ENCODE data around the gene CYP46A1.

Gene CYP46A1

GRCh38 chr14:99676657-99677056 lies 7.4 kb upstream of the CYP46A1 start:
- Histone ChIP-seq H3K27ac (ENCODE audit: low read length) (no peak overlapping the region), H3K36me3 (ENCODE audit: control insufficient read depth, low read depth, low read length) (no peaks in the 10 kb centered on the region), H3K4me3 (ENCODE audit: low read length) (no peak overlapping the region), H3K9me3 (ENCODE audit: control insufficient read depth, low read depth, low read length) (peaks cover 11% of the 10 kb centered on the region), H3K4me1 (ENCODE audit: control insufficient read depth, low read depth, low read length) (peaks cover 15% of the 10 kb centered on the region), H3K27me3 (ENCODE audit: control insufficient read depth, insufficient read depth, low read length) (no peaks in the 10 kb centered on the region), H3K9ac (ENCODE audit: low read length) (no peak overlapping the region)

- no peak overlapping the region for H3K9ac ChIP-seq (ENCODE audit: low read length)
These were observed 6.6 kb upstream of the CYP46A1 start for GRCh38 chr14:99677231-99678140.

GRCh38 chr14:99678198-99678597 lies 5.9 kb upstream of the CYP46A1 start:
- no peak overlapping the region for H3K9ac ChIP-seq (ENCODE audit: low read length)
- H3K27ac ChIP-seq (ENCODE audit: low read length) = no peak overlapping the region
- no peak overlapping the region for H3K4me3 ChIP-seq (ENCODE audit: low read length)
- peaks cover 11% of the 10 kb centered on the region for H3K9me3 ChIP-seq (ENCODE audit: control insufficient read depth, low read depth, low read length)
- H3K4me1 ChIP-seq (ENCODE audit: control insufficient read depth, low read depth, low read length) = peaks cover 3% of the 10 kb centered on the region
- H3K36me3 ChIP-seq (ENCODE audit: control insufficient read depth, low read depth, low read length) = no peaks in the 10 kb centered on the region
- no peaks in the 10 kb centered on the region for H3K27me3 ChIP-seq (ENCODE audit: control insufficient read depth, insufficient read depth, low read length)

More at GRCh38 chr14:99677231-99678140, 6.6 kb upstream of the CYP46A1 start:
- Histone ChIP-seq H3K9me3 (ENCODE audit: control insufficient read depth, low read depth, low read length) (peaks cover 11% of the 10 kb centered on the region), H3K4me3 (ENCODE audit: low read length) (no peak overlapping the region), H3K27ac (ENCODE audit: low read length) (no peak overlapping the region), H3K4me1 (ENCODE audit: control insufficient read depth, low read depth, low read length) (peaks cover 7% of the 10 kb centered on the region), H3K36me3 (ENCODE audit: control insufficient read depth, low read depth, low read length) (no peaks in the 10 kb centered on the region), H3K27me3 (ENCODE audit: control insufficient read depth, insufficient read depth, low read length) (no peaks in the 10 kb centered on the region)

GRCh38 chr14:99679111-99679510 lies 5.0 kb upstream of the CYP46A1 start:
- no peak overlapping the region for H3K4me3 ChIP-seq (ENCODE audit: low read length)
- H3K36me3 ChIP-seq (ENCODE audit: control insufficient read depth, low read depth, low read length) = no peaks in the 10 kb centered on the region
- H3K4me1 ChIP-seq (ENCODE audit: control insufficient read depth, low read depth, low read length) = peaks cover 3% of the 10 kb centered on the region
- peaks cover 11% of the 10 kb centered on the region for H3K9me3 ChIP-seq (ENCODE audit: control insufficient read depth, low read depth, low read length)
- no peak overlapping the region for H3K9ac ChIP-seq (ENCODE audit: low read length)
- H3K27ac ChIP-seq (ENCODE audit: low read length) = no peak overlapping the region
- H3K27me3 ChIP-seq (ENCODE audit: control insufficient read depth, insufficient read depth, low read length) = no peaks in the 10 kb centered on the region

GRCh38 chr14:99679543-99679942 lies 4.6 kb upstream of the CYP46A1 start:
- Histone ChIP-seq H3K27ac (ENCODE audit: low read length) (no peak overlapping the region), H3K9ac (ENCODE audit: low read length) (no peak overlapping the region), H3K9me3 (ENCODE audit: control insufficient read depth, low read depth, low read length) (peaks cover 11% of the 10 kb centered on the region), H3K4me3 (ENCODE audit: low read length) (no peak overlapping the region), H3K27me3 (ENCODE audit: control insufficient read depth, insufficient read depth, low read length) (no peaks in the 10 kb centered on the region), H3K4me1 (ENCODE audit: control insufficient read depth, low read depth, low read length) (peaks cover 3% of the 10 kb centered on the region), H3K36me3 (ENCODE audit: control insufficient read depth, low read depth, low read length) (no peaks in the 10 kb centered on the region)

GRCh38 chr14:99679996-99680395 lies 4.1 kb upstream of the CYP46A1 start:
- H3K27ac ChIP-seq (ENCODE audit: low read length) = no peak overlapping the region

GRCh38 chr14:99681101-99681831 lies 2.8 kb upstream of the CYP46A1 start:
- Histone ChIP-seq H3K4me1 (ENCODE audit: control insufficient read depth, low read depth, low read length) (peaks cover 3% of the 10 kb centered on the region), H3K36me3 (ENCODE audit: control insufficient read depth, low read depth, low read length) (no peaks in the 10 kb centered on the region), H3K4me3 (ENCODE audit: low read length) (no peak overlapping the region), H3K9me3 (ENCODE audit: control insufficient read depth, low read depth, low read length) (peaks cover 11% of the 10 kb centered on the region), H3K27me3 (ENCODE audit: control insufficient read depth, insufficient read depth, low read length) (no peaks in the 10 kb centered on the region), H3K9ac (ENCODE audit: low read length) (no peak overlapping the region), H3K27ac (ENCODE audit: low read length) (no peak overlapping the region)

More at GRCh38 chr14:99679996-99680395, 4.1 kb upstream of the CYP46A1 start:
- Histone ChIP-seq H3K4me1 (ENCODE audit: control insufficient read depth, low read depth, low read length) (peaks cover 3% of the 10 kb centered on the region), H3K36me3 (ENCODE audit: control insufficient read depth, low read depth, low read length) (no peaks in the 10 kb centered on the region), H3K27me3 (ENCODE audit: control insufficient read depth, insufficient read depth, low read length) (no peaks in the 10 kb centered on the region), H3K4me3 (ENCODE audit: low read length) (no peak overlapping the region), H3K9me3 (ENCODE audit: control insufficient read depth, low read depth, low read length) (peaks cover 11% of the 10 kb centered on the region), H3K9ac (ENCODE audit: low read length) (no peak overlapping the region)

- Histone ChIP-seq H3K9me3 (ENCODE audit: control insufficient read depth, low read depth, low read length) (peaks cover 11% of the 10 kb centered on the region), H3K27ac (ENCODE audit: low read length) (no peak overlapping the region), H3K4me1 (ENCODE audit: control insufficient read depth, low read depth, low read length) (peaks cover 3% of the 10 kb centered on the region), H3K9ac (ENCODE audit: low read length) (no peak overlapping the region), H3K27me3 (ENCODE audit: control insufficient read depth, insufficient read depth, low read length) (no peaks in the 10 kb centered on the region), H3K36me3 (ENCODE audit: control insufficient read depth, low read depth, low read length) (no peaks in the 10 kb centered on the region), H3K4me3 (ENCODE audit: low read length) (no peak overlapping the region)
These were observed 2.3 kb upstream of the CYP46A1 start for GRCh38 chr14:99681832-99682148.

GRCh38 chr14:99682809-99683618 lies 1.1 kb upstream of the CYP46A1 start:
- Histone ChIP-seq H3K9ac (ENCODE audit: low read length) (peak overlapping the region; percentile 63), H3K36me3 (ENCODE audit: control insufficient read depth, low read depth, low read length) (no peaks in the 10 kb centered on the region), H3K4me3 (ENCODE audit: low read length) (peak overlapping the region; percentile 77), H3K27ac (ENCODE audit: low read length) (no peak overlapping the region), H3K4me1 (ENCODE audit: control insufficient read depth, low read depth, low read length) (peaks cover 3% of the 10 kb centered on the region), H3K9me3 (ENCODE audit: control insufficient read depth, low read depth, low read length) (peaks cover 10% of the 10 kb centered on the region), H3K27me3 (ENCODE audit: control insufficient read depth, insufficient read depth, low read length) (no peaks in the 10 kb centered on the region)

GRCh38 chr14:99684410-99684934 lies 374 bp downstream of the CYP46A1 start:
- Histone ChIP-seq H3K36me3 (ENCODE audit: control insufficient read depth, low read depth, low read length) (no peaks in the 10 kb centered on the region), H3K27me3 (ENCODE audit: control insufficient read depth, insufficient read depth, low read length) (no peaks in the 10 kb centered on the region), H3K9ac (ENCODE audit: low read length) (peak overlapping the region; percentile 17), H3K9me3 (ENCODE audit: control insufficient read depth, low read depth, low read length) (no peaks in the 10 kb centered on the region), H3K4me1 (ENCODE audit: control insufficient read depth, low read depth, low read length) (peaks cover 3% of the 10 kb centered on the region), H3K4me3 (ENCODE audit: low read length) (peak overlapping the region; percentile 59), H3K27ac (ENCODE audit: low read length) (no peak overlapping the region)

- H3K4me3 ChIP-seq (ENCODE audit: low read length) = no peak overlapping the region
- H3K9me3 ChIP-seq (ENCODE audit: control insufficient read depth, low read depth, low read length) = no peaks in the 10 kb centered on the region
- H3K27ac ChIP-seq (ENCODE audit: low read length) = no peak overlapping the region
- H3K27me3 ChIP-seq (ENCODE audit: control insufficient read depth, insufficient read depth, low read length) = no peaks in the 10 kb centered on the region
- no peaks in the 10 kb centered on the region for H3K36me3 ChIP-seq (ENCODE audit: control insufficient read depth, low read depth, low read length)
- H3K9ac ChIP-seq (ENCODE audit: low read length) = no peak overlapping the region
- peaks cover 3% of the 10 kb centered on the region for H3K4me1 ChIP-seq (ENCODE audit: control insufficient read depth, low read depth, low read length)
These were observed 1.1 kb downstream of the CYP46A1 start for GRCh38 chr14:99685151-99685591.
